ENCODE measurements around the gene MRPL41. TPM values are rescaled to one million over a fixed set of nuclear protein-coding genes. Genes with fewer than 3 reads are reported as not detected.

MRPL41 gene
- total and polyA plus RNA-seq, 2 of the 13 experiments (the other 11 are each of a cell fraction or from before 2014, with no cell fraction given), result 20.9 to 54.0 TPM

DNA sequence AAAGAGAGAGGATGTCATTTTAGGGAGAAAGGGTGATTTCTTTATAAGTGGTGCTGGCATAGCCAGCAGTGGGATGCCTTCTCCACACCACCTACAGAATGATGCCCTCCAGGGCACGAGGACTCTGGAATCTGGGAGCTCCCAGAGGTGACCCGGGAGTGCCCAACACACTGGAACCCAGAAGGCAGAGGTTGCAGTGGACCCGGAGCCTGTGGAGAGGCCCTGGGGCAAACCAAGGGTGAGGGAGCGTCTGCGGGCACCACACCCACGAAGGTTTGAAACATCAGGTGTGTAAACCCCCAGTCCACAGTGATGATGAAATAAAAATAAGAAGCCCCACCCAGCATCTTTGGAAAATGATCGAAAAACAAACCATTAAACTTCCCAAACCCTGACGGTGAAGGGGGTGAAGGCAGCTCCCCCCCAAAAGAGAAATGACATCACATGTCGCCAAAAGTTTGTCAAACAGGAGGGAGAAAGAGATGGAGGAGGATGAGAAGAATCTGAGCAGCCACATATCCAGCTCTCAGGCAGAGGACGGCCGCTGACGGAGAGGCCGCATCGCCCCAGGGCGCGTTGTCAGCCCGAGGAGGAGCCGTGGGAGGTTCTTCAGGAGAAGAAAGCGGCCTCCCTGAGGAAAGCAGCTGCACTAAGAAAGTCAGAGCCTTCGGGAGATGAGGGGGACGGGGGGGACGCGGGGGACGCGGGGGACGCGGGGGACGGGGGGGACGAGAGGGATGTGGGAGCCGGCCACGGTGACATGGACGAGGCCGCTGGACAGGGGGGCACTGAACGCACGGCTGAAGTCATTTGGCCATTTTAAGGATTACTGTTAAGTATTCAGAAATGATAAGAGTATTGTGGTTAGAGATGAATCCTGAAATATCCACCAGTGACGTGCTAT is 49.4 kb upstream of the MRPL41 start (continued):
- TF ChIP-seq ZNF496 (CRISPR knock-in tag; IDR thresholded peaks at IDR 0.05; ENCODE audit: insufficient replicate concordance), result no peak
- TF ChIP-seq, protein P1, sequence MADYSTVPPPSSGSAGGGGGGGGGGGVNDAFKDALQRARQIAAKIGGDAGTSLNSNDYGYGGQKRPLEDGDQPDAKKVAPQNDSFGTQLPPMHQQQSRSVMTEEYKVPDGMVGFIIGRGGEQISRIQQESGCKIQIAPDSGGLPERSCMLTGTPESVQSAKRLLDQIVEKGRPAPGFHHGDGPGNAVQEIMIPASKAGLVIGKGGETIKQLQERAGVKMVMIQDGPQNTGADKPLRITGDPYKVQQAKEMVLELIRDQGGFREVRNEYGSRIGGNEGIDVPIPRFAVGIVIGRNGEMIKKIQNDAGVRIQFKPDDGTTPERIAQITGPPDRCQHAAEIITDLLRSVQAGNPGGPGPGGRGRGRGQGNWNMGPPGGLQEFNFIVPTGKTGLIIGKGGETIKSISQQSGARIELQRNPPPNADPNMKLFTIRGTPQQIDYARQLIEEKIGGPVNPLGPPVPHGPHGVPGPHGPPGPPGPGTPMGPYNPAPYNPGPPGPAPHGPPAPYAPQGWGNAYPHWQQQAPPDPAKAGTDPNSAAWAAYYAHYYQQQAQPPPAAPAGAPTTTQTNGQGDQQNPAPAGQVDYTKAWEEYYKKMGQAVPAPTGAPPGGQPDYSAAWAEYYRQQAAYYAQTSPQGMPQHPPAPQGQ (CRISPR knock-in tag; IDR thresholded peaks at IDR 0.05; ENCODE audit: borderline replicate concordance), result no peak
- TF ChIP-seq, protein P2, sequence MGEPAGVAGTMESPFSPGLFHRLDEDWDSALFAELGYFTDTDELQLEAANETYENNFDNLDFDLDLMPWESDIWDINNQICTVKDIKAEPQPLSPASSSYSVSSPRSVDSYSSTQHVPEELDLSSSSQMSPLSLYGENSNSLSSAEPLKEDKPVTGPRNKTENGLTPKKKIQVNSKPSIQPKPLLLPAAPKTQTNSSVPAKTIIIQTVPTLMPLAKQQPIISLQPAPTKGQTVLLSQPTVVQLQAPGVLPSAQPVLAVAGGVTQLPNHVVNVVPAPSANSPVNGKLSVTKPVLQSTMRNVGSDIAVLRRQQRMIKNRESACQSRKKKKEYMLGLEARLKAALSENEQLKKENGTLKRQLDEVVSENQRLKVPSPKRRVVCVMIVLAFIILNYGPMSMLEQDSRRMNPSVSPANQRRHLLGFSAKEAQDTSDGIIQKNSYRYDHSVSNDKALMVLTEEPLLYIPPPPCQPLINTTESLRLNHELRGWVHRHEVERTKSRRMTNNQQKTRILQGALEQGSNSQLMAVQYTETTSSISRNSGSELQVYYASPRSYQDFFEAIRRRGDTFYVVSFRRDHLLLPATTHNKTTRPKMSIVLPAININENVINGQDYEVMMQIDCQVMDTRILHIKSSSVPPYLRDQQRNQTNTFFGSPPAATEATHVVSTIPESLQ (CRISPR knock-in tag; conservative IDR thresholded peaks at IDR 0.05), result no peak

DNA sequence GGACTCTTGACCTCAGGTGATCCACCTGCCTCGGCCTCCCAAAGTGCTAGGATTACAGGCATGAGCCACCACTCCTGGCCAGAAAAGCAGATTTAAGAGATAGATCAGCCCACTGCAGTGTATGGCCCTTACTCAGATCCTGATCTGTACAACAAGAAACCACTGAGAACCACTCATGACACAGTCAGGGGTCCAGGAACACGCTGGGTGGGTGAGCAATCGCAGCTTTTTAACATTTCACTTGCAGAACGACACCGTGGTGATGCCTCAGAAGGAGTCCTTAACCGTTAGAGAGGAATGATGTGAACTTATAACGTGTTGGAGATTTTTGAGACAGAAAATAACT is 47.3 kb upstream of the MRPL41 start:
- ATAC-seq (no peak), DNase-seq (ENCODE audit: low spot score) (no peak), FAIRE-seq (no peak)
- ChIA-PET POLR2A (no interaction called here), CTCF (ENCODE audit: low intra/inter-chr PET ratio, low total read pairs) (no interaction called here)
- in situ Hi-C loops (cut with HindIII; ENCODE audit: extremely low pct_ligation_motif_present, low pct_unique_long_range_greater_than_20kb), result no loop called here
- H3K9ac ChIP-seq (ENCODE audit: insufficient read depth, low read depth, low read length), result no peak overlapping the region
- H3K9me3 ChIP-seq (ENCODE audit: low read length), result no peaks in the 10 kb centered on the region
- peaks cover 12% of the 10 kb centered on the region for H3K4me1 ChIP-seq (ENCODE audit: insufficient read depth, low read length)
- TF ChIP-seq, protein P3, sequence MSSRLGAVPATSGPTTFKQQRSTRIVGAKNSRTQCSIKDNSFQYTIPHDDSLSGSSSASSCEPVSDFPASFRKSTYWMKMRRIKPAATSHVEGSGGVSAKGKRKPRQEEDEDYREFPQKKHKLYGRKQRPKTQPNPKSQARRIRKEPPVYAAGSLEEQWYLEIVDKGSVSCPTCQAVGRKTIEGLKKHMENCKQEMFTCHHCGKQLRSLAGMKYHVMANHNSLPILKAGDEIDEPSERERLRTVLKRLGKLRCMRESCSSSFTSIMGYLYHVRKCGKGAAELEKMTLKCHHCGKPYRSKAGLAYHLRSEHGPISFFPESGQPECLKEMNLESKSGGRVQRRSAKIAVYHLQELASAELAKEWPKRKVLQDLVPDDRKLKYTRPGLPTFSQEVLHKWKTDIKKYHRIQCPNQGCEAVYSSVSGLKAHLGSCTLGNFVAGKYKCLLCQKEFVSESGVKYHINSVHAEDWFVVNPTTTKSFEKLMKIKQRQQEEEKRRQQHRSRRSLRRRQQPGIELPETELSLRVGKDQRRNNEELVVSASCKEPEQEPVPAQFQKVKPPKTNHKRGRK (CRISPR knock-in tag; IDR thresholded peaks at IDR 0.05), result 0 out of 2 replicates have a peak, but pooled peaks have one; percentile 13
- no peak for TF ChIP-seq HMGA1 (CRISPR knock-in tag; conservative IDR thresholded peaks at IDR 0.05)
- intact Hi-C loops (cut with micrococcal nuclease; ENCODE audit: unreplicated experiment), result no loop called here
- no peak overlapping the region for H3K4me2 ChIP-seq (ENCODE audit: low read depth, low read length)
- 70% methylated on average over 7 of the region's 7 CpGs for WGBS (ENCODE audit: low lambda C conversion rate)
- no peaks in the 10 kb centered on the region for H4K20me1 ChIP-seq (ENCODE audit: insufficient read depth, low read length)
- BruUV-seq (replicated peaks), result no TSS peak
- no peak overlapping the region for H2AFZ ChIP-seq (ENCODE audit: low read length)
- no peaks in the 10 kb centered on the region for H3K79me2 ChIP-seq (ENCODE audit: insufficient read depth, low read length)
- no peak overlapping the region for H3K4me3 ChIP-seq (replicated peaks in 1 of 3; ENCODE audit: insufficient read depth in 1 of 3, low read depth in 2 of 3, low read length in 3 of 3)
- no peak overlapping the region for H3K27ac ChIP-seq (ENCODE audit: extremely low read length, insufficient read depth, low read length)
- H3K36me3 ChIP-seq (replicated peaks in 1 of 2; ENCODE audit: control insufficient read depth in 1 of 2, insufficient read depth in 2 of 2, low read length in 2 of 2), result no peaks in the 10 kb centered on the region
- peaks cover 5 to 8% of the 10 kb centered on the region in 2 experiments; a peak in 2 of 5 replicates for H3K27me3 ChIP-seq (ENCODE audit: control insufficient read depth in 1 of 2, insufficient read depth in 2 of 2, low read length in 2 of 2)

Measured in HepG2 (cell line).